Activated CD4-positive, alpha-beta T cell treated with anti-CD3 and anti-CD28 coated beads, Interleukin-2, amount 10 ng/mL, durations not matched to agents 7 days and 5 days (primary cell): ENCODE results near the gene CD58. TPM values are rescaled to one million over a fixed set of nuclear protein-coding genes. Genes with fewer than 3 reads are reported as not detected.
"Not testable (repeated sequence)": the region's sequence is repeated elsewhere in the genome, so short reads cannot be mapped to it uniquely, and the experiment has no call there.

ENCODE experiments used
- CTCF ChIA-PET: fragments of 350-600 bp; sonication (Branson Sonifier 250); formaldehyde crosslinking; loops from one replicate; lab custom pipeline; 2021; ENCODE audit warnings: antibody characterized with exemption; lab: Charles Lee
- POLR2A ChIA-PET: fragments of 350-600 bp; sonication (Branson Sonifier 250); formaldehyde crosslinking; loops from one replicate; lab custom pipeline; 2021; ENCODE audit warnings: antibody characterized with exemption; lab: Charles Lee
- DNase-seq: peaks from one replicate; pipeline ENCODE4 v3.0.0-alpha.2; 2020
- H3K27ac Mint-ChIP-seq: one replicate; pipeline ENCODE4 v1.8.0; 2021; ENCODE audit warnings: mild to moderate bottlenecking, moderate library complexity, mixed read lengths
- H3K27me3 Mint-ChIP-seq: one replicate; pipeline ENCODE4 v1.8.0; 2021; ENCODE audit warnings: mixed read lengths
- H3K36me3 Mint-ChIP-seq: one replicate; pipeline ENCODE4 v1.8.0; 2021; ENCODE audit warnings: low read depth, mixed read lengths
- H3K4me1 Mint-ChIP-seq: one replicate; pipeline ENCODE4 v1.8.0; 2021; ENCODE audit warnings: mixed read lengths
- H3K4me3 Mint-ChIP-seq: one replicate; pipeline ENCODE4 v1.8.0; 2021; ENCODE audit warnings: mild to moderate bottlenecking, moderate library complexity, mixed read lengths
- H3K9me3 Mint-ChIP-seq: one replicate; pipeline ENCODE4 v1.8.0; 2021; ENCODE audit warnings: mixed read lengths
- total RNA-seq, 2 experiments: library from RNA; stranded (reverse); gene quantifications; one replicate each; pipeline ENCODE4 v1.2.3, GENCODE V29; 2021

Gene CD58
- total RNA-seq, 2 experiments from 2014 or later: 22.5 to 29.2 TPM

DNA sequence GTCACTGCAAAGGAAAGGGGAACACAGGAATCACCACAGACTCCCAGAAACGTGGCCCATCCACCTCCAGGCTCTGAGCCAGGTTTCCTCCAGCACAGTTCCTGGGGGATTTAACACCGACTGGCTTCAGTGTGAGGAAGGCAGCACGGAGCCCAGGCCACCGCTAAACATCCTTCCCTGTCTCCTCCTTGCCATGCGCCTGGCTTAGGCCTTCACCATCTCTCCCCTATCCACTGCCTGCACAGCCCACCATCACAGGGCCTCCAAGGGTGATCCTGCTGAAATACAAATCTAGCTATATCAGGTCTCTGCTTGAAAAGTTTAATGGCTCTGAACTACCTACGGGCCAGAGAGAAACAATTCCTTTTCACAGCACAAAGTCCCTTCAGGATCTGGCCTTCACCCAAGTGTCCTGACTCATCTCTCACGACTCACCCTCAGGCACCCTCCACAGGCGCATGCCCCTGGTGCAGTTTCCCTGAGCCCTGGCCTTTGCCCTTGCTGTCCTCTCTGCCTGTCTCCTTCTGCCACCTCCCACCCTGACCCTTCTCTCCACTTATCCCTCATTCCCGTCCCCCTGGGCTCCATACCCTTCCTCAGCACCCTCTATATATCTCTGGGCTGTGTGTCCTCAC is 18.4 kb upstream of the CD58 start:
- H3K4me1 Mint-ChIP-seq, H3K27ac Mint-ChIP-seq, H3K9me3 Mint-ChIP-seq, H3K36me3 Mint-ChIP-seq, DNase-seq, H3K27me3 Mint-ChIP-seq, CTCF ChIA-PET, H3K4me3 Mint-ChIP-seq, POLR2A ChIA-PET: not testable (repeated sequence)

- Mint-ChIP-seq H3K27ac (no peak overlapping the region), H3K4me1 (peaks cover 6% of the 10 kb centered on the region), H3K4me3 (no peak overlapping the region), H3K27me3 (no peaks in the 10 kb centered on the region), H3K36me3 (no peaks in the 10 kb centered on the region), H3K9me3 (no peaks in the 10 kb centered on the region)
- ChIA-PET CTCF (interaction anchor here (0.8 kb wide), 1 partner anchor 11 kb away, joined by 3 read pairs; no protein-coding TSS in a partner anchor), POLR2A (no interaction called here)
- no peak for DNase-seq
These were observed 16.8 kb upstream of the CD58 start for GRCh38 chr1:116587501-116588227.

GRCh38 chr1:116586741-116587143 is 15.9 kb upstream of the CD58 start:
- H3K9me3 Mint-ChIP-seq: no peaks in the 10 kb centered on the region
- peaks cover 6% of the 10 kb centered on the region for H3K4me1 Mint-ChIP-seq
- POLR2A ChIA-PET: no interaction called here
- no peaks in the 10 kb centered on the region for H3K27me3 Mint-ChIP-seq
- H3K36me3 Mint-ChIP-seq: no peaks in the 10 kb centered on the region
- CTCF ChIA-PET: interaction anchor here (1.3 kb wide), 1 partner anchor 12 kb away, joined by 6 read pairs; no protein-coding TSS in a partner anchor
- no peak overlapping the region for H3K4me3 Mint-ChIP-seq
- DNase-seq: no peak
- H3K27ac Mint-ChIP-seq: no peak overlapping the region

GRCh38 chr1:116585886-116586285 is 15.1 kb upstream of the CD58 start:
- Mint-ChIP-seq H3K27ac (no peak overlapping the region), H3K36me3 (no peaks in the 10 kb centered on the region), H3K27me3 (no peaks in the 10 kb centered on the region), H3K4me1 (peaks cover 6% of the 10 kb centered on the region), H3K4me3 (no peak overlapping the region), H3K9me3 (no peaks in the 10 kb centered on the region)
- ChIA-PET POLR2A (no interaction called here), CTCF (interaction anchor here (1.3 kb wide), 1 partner anchor 11 kb away, joined by 6 read pairs; no protein-coding TSS in a partner anchor)
- no peak for DNase-seq

GRCh38 chr1:116581323-116581885 is 10.6 kb upstream of the CD58 start:
- H3K4me3 Mint-ChIP-seq: no peak overlapping the region
- no peaks in the 10 kb centered on the region for H3K9me3 Mint-ChIP-seq
- peaks cover 2% of the 10 kb centered on the region for H3K27me3 Mint-ChIP-seq
- H3K27ac Mint-ChIP-seq: no peak overlapping the region
- ChIA-PET POLR2A (no interaction called here), CTCF (interaction anchor here (0.7 kb wide), 1 partner anchor 15 kb away, joined by 3 read pairs; no protein-coding TSS in a partner anchor)
- no peaks in the 10 kb centered on the region for H3K4me1 Mint-ChIP-seq
- no peak for DNase-seq
- no peaks in the 10 kb centered on the region for H3K36me3 Mint-ChIP-seq

GRCh38 chr1:116580446-116581322 is 9.9 kb upstream of the CD58 start:
- CTCF ChIA-PET: no interaction called here
- no peaks in the 10 kb centered on the region for H3K36me3 Mint-ChIP-seq
- no peak for DNase-seq
- H3K4me1 Mint-ChIP-seq: no peaks in the 10 kb centered on the region
- POLR2A ChIA-PET: no interaction called here
- H3K27me3 Mint-ChIP-seq: peaks cover 2% of the 10 kb centered on the region
- no peak overlapping the region for H3K4me3 Mint-ChIP-seq
- H3K27ac Mint-ChIP-seq: no peak overlapping the region
- no peaks in the 10 kb centered on the region for H3K9me3 Mint-ChIP-seq

DNA sequence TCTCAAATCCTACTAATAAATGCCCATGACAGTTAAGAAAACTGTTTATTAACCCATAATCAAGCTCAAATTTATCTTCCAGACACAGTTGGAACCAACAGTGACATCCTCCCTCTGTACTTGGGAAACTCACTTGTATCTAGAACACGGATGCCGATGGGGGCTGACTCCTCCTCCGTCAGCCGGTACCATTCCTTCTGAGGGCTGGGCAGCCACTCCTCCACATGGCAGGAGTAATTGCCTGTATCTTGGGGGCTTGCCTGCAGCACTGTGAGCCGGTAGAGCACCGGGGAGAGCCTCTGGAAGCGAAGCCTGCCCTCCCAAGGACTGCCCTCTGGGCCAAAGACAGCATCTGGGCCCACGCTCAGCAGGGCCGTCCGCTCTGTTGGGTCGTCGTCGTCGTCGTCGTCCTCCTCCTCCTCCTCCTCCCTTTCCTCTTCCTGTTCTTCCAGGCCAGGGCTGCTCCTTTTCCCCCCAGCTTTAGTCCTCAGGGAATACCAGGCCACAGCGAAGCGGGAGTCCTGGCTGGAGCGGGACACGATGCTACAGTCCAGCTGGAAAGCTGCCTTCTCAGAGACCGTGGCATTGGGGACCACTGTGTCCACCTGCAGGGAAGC is 8.5 kb upstream of the CD58 start:
- H3K4me1 Mint-ChIP-seq: peaks cover 7% of the 10 kb centered on the region
- POLR2A ChIA-PET: no interaction called here

GRCh38 chr1:116578581-116578980 is 7.8 kb upstream of the CD58 start:
- H3K27me3 Mint-ChIP-seq: peaks cover 2% of the 10 kb centered on the region
- no peaks in the 10 kb centered on the region for H3K36me3 Mint-ChIP-seq
- POLR2A ChIA-PET: no interaction called here
- no peaks in the 10 kb centered on the region for H3K9me3 Mint-ChIP-seq
- no peak overlapping the region for H3K4me3 Mint-ChIP-seq
- CTCF ChIA-PET: interaction anchor here (0.6 to 1.4 kb wide), 2 partner anchors 8 to 22 kb away, joined by 3 read pairs; partner anchors contain the start of gene CD58
- DNase-seq: no peak
- no peak overlapping the region for H3K27ac Mint-ChIP-seq
- peaks cover 9% of the 10 kb centered on the region for H3K4me1 Mint-ChIP-seq

More for the DNA sequence above, 8.5 kb upstream of the CD58 start:
- CTCF ChIA-PET: interaction anchor here (0.6 kb wide), 1 partner anchor 9 kb away, joined by 3 read pairs; the partner anchor contains the start of gene CD58
- no peaks in the 10 kb centered on the region for H3K9me3 Mint-ChIP-seq
- DNase-seq: no peak
- H3K4me3 Mint-ChIP-seq: no peak overlapping the region
- H3K27ac Mint-ChIP-seq: no peak overlapping the region
- peaks cover 2% of the 10 kb centered on the region for H3K27me3 Mint-ChIP-seq
- no peaks in the 10 kb centered on the region for H3K36me3 Mint-ChIP-seq

DNA sequence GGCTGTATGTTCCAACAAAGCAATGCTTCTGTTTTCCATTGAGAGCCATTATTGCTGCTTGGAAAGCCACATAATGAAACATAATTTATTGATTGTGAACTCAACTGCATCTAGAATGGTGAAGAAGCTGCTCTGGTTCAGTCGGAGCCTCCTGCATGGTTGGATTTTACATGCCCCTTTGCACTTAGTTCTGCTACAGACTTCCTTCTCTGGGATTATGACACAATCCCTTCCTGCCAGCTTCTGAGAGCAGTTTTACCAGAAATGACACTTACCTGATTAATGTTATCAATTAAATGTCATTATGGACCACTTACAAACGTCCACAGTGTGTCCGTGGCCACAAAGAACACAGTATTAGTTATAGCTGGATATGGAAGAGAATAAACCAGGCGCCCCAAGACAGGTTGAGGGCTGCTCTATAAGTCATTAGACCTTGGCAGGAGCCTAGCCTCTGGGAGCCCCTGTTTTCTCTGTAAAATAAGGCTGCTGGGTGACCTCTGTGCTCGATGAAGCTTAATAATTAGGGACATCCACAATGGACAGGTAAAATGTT is 7.0 kb upstream of the CD58 start:
- DNase-seq: no peak
- peaks cover 9% of the 10 kb centered on the region for H3K4me1 Mint-ChIP-seq
- ChIA-PET CTCF (interaction anchor here (0.5 to 1.4 kb wide), 3 partner anchors 21 to 147 kb away, joined by 3 to 4 read pairs (median 4); no protein-coding TSS in a partner anchor), POLR2A (no interaction called here)
- no peak overlapping the region for H3K4me3 Mint-ChIP-seq
- H3K9me3 Mint-ChIP-seq: no peaks in the 10 kb centered on the region
- no peaks in the 10 kb centered on the region for H3K36me3 Mint-ChIP-seq
- H3K27me3 Mint-ChIP-seq: peaks cover 2% of the 10 kb centered on the region
- H3K27ac Mint-ChIP-seq: no peak overlapping the region

DNA sequence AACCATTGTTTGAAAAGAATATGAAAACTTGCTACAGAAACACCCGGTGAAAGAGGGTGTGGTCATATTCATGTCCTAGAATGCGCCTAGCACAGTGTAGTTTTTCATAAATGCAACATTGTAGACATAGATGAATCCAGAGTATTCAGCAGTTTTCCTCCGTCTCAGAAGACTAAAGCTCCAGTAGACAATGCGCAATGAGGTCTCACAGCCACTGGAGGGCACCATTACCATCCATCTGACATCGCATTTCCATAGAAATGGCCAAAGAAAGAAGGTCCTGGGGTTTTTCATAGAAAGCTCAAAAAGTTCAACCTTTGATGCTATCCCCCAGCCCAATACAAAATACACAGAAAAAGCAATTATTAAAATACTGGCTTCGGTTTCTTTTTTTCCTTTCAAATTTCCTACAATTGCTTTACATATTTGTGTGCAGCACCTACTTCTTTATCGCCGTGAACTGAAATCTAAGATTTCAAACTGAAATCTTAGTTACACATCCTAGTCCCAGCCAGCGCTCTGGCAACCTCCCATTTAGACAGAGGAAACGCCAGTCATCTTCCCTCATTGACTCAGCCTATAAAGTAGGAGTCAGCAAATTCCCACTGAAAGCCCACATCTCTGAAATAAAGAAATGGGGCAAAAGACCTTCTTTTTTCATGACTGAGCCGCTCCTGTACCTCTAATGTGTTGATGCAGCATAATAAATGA is 3.9 kb upstream of the CD58 start:
- POLR2A ChIA-PET: interaction anchor here (0.5 to 0.9 kb wide), 2 partner anchors 94 to 303 kb away, joined by 3 read pairs; no protein-coding TSS in a partner anchor
- H3K27ac Mint-ChIP-seq: no peak overlapping the region
- DNase-seq: peak; percentile 66
- peaks cover 5% of the 10 kb centered on the region for H3K27me3 Mint-ChIP-seq
- H3K36me3 Mint-ChIP-seq: peaks cover 4% of the 10 kb centered on the region
- H3K4me1 Mint-ChIP-seq: peaks cover 30% of the 10 kb centered on the region
- H3K4me3 Mint-ChIP-seq: no peak overlapping the region
- CTCF ChIA-PET: interaction anchor here (0.6 to 1.7 kb wide), 18 partner anchors 10 to 548 kb away, joined by 3 to 14 read pairs (median 4); partner anchors contain the start of genes IGSF3 and TTF2
- H3K9me3 Mint-ChIP-seq: no peaks in the 10 kb centered on the region

DNA sequence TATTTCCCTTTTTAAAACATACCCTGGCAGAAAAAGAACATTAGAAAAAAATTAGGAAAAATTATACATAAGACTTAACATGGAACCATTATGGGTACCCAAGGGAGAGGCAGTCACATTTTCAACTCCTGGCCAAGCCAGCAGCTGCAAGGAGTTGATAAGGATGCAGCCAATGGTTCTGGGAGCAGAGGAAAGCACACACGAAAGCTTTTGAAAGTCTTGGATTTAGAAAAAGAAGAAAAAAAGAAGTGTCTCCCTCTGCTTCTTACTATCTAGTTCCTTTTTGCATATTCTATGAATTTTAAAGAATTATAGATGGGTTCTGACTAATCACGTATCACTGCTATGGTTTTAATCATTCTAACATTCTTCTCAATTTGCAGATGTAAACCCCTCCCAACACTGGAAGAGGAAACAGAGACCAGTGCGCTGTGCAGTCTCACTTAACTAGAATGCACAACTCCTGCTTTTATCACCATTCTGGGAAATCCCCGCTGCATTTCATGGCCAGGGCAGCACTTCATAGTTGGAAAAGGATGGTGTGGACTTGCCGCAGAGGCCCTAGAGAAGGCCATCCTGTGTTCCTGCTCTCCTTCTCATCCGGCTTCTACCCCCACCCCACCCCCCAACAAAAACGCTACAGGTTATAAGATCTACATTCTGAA is 2.7 kb upstream of the CD58 start:
- H3K9me3 Mint-ChIP-seq: no peaks in the 10 kb centered on the region

More for the DNA sequence above, 2.7 kb upstream of the CD58 start:
- H3K36me3 Mint-ChIP-seq: peaks cover 12% of the 10 kb centered on the region
- H3K27ac Mint-ChIP-seq: no peak overlapping the region
- no peak overlapping the region for H3K4me3 Mint-ChIP-seq
- POLR2A ChIA-PET: no interaction called here
- H3K27me3 Mint-ChIP-seq: peaks cover 3% of the 10 kb centered on the region
- peaks cover 41% of the 10 kb centered on the region for H3K4me1 Mint-ChIP-seq
- no peak for DNase-seq
- CTCF ChIA-PET: interaction anchor here (0.5 to 1.7 kb wide), 8 partner anchors 13 to 487 kb away, joined by 3 to 6 read pairs (median 4); partner anchors contain the start of gene TTF2
